Mammary epithelial cell (primary cell): Measurements from ENCODE around the gene ZSCAN1.

Experiments used
- EZH2 ChIP-seq: IDR thresholded peaks from 2 replicates; pipeline ENCODE4 v1.6.1; 2012; ENCODE audit warnings: low read length, inconsistent platforms, borderline replicate concordance
- TF ChIP-seq, protein P1 (sequence below), 2 donors: IDR thresholded peaks in 1 of 2; conservative IDR thresholded peaks in 1 of 2; 2 replicates each; pipeline ENCODE4 v1.5.1; 2011 to 2012; ENCODE audit warnings: inconsistent platforms in 2 of 2, low read length in 2 of 2, mild to moderate bottlenecking in 2 of 2, control low read depth in 1 of 2, low read depth in 1 of 2; ENCODE audit not compliant: insufficient read depth in 1 of 2; ENCODE audit errors: extremely low read depth in 1 of 2

DNA sequence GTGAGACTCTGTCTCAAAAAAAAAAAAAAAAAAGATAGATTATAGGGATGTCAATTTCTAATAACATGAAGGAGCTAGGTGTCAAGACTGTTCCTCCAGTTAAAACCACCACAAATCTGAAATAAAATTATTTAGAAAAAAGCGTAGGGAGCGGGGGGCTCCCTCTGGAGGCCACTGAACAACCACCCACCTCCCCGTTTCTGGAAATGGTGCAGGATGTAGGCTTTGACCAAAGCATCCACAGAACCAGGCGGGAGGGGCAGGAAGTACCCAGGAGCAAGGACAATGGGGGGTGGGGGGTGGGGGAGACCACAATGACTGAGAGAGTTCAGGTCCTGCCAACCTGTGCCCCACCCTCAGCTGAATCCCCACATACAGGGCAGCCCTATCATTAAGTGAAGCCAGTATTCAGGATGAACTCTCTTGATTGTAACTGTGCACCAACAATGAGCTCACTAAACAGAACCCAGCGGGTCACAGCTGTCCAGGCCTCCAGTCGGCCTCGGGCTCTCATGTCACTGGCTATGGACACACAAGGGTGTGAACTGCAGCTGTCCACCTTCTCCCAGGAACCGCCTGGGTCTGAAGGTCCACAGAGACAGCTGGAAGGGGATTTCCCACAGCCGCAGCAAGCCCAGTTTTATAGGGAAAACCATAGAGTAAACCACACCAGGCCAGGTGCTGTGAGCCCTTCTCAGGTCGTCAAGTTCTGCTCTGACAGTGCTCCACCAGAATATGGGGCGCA, 57.6 kb downstream of the ZSCAN1 start:
- TF ChIP-seq, protein P1, sequence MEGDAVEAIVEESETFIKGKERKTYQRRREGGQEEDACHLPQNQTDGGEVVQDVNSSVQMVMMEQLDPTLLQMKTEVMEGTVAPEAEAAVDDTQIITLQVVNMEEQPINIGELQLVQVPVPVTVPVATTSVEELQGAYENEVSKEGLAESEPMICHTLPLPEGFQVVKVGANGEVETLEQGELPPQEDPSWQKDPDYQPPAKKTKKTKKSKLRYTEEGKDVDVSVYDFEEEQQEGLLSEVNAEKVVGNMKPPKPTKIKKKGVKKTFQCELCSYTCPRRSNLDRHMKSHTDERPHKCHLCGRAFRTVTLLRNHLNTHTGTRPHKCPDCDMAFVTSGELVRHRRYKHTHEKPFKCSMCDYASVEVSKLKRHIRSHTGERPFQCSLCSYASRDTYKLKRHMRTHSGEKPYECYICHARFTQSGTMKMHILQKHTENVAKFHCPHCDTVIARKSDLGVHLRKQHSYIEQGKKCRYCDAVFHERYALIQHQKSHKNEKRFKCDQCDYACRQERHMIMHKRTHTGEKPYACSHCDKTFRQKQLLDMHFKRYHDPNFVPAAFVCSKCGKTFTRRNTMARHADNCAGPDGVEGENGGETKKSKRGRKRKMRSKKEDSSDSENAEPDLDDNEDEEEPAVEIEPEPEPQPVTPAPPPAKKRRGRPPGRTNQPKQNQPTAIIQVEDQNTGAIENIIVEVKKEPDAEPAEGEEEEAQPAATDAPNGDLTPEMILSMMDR (conservative IDR thresholded peaks at IDR 0.05 in 1 of 2, IDR thresholded peaks at IDR 0.05 in 1 of 2; ENCODE audit: extremely low read depth in 1 of 2, insufficient read depth in 1 of 2, low read depth in 1 of 2, low read length in 2 of 2) = no peak
- no peak for TF ChIP-seq EZH2
